T-helper 9 cell (primary cell): ENCODE data around the gene SCN7A.
"Not testable (repeated sequence)": the region's sequence is repeated elsewhere in the genome, so short reads cannot be mapped to it uniquely, and the experiment has no call there.

Experiments
- DNase-seq: peaks from one replicate; pipeline ENCODE4 v3.0.0-alpha.2; 2020

Gene SCN7A

GRCh38 chr2:166388481-166389070, 105.5 kb downstream of the SCN7A start:
- DNase-seq: no peak

DNA sequence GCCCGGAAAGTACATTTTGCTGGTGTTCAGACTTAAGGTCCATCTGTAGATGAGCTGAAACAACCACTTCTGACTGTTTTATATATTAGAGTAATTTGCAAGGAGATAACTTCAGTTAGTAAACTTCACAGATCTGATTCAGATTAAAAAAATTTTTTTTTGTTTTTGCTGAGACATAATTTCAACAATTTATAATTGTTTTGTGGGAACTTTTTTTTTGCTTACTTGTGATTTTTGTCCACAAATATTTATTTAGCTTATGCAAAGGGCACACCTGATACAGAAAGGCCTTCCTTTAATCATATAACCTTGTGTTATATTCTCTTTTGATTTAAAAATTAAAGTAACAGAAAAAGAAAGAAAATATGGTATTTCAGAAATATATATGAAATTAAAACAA, 108.7 kb downstream of the SCN7A start:
- DNase-seq: no peak

DNA sequence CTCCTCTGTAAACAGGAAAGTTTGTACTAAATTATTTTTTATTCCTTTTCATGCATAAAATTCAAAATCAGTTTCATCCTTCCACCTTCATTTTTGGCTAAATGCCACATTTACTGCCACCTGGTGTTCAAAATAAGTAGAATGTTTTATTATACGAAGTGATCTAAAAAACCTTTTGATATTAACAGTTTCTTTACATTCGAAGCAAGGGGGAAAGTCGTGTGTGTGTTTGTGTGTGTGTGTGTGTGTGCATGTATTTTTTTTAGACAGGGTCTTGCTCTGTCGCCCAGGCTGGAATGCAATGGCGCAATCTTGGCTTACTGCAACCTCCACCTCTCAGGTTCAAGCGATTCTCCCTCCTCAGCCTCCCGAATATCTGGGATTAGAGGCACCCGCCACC, 109.3 kb downstream of the SCN7A start:
- DNase-seq: no peak

DNA sequence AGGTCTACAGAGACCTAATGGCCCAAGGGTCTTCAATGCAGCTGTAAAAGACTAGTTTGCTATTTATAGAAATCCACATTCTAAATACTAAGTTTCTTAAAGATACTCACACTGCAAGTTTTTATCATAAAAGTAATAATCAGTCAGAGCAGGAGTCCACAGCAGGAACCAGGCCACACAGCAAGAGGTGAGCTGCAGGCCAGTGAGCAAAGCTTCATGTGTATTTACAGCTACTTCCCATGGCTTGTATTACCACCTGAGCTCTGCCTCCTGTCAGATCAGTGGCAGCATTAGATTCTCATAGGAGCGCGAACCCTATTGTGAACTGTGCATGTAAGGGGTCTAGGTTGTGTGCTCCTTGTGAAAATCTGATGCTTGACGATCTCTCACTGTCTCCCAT, 111.6 kb downstream of the SCN7A start:
- DNase-seq: no peak

DNA sequence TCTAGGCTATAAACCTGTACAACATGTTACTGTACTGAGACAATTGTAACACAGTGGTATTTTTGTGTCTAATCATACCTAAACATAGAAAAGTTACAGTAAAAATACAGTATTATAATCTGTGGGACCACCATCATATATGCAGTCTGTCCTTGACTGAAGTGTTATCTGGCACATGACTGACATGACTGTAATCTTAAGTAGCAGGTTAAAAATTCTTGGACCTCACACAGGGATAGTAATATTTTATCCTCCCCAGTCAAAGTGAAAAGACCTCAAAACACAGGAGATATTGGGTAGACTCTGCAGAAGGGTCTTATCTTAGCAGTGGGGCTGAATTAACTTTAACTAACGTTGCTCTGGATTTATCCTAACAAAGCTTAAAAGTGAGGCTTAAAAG, 113.4 kb downstream of the SCN7A start:
- no peak for DNase-seq

DNA sequence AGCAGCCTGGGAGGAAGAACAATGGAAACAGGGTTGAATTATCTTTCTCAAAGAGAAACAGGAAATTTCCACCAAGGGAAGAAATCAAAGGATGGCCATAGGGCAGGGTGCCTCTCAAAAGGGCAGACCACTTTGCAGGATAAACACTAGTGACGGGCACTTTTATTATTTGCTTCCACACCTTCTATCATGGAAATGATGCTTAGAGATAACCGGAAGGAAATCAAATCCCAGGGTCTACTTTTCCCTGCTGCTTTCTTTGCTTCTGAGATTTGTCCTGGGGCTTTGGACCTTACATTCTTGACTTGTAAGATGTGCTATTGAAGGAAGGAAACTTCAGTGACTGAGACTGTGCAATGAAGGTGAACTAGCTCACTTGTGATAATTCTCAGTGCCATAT, 117.2 kb downstream of the SCN7A start:
- DNase-seq: no peak

DNA sequence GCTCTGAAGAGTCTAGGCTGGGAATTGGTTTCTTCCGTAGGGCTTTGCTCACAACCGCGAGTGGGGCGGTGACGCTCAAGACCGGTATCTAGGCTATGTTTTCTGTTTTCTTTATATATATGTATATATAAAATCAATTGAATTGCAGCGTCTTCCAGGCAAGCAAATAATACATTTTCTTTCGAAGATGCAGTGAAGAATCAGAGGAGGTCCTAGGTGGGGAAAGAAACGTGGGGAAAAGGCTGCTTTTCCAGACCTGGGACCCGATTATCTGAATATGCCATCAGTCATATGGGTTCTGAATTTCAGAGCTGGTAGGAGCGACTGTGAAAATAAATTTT, 117.6 kb downstream of the SCN7A start:
- no peak for DNase-seq

GRCh38 chr2:166375736-166376487, 118.1 kb downstream of the SCN7A start, which contains the start of gene SCN9A:
SCN9A (minus strand) TSS chr2:166375944; CDS start chr2:166311756, 64,188 bp downstream.
- DNase-seq: no peak

GRCh38 chr2:166375195-166375735, 118.8 kb downstream of the SCN7A start:
- no peak for DNase-seq

- no peak for DNase-seq
These were observed 120.1 kb downstream of the SCN7A start for GRCh38 chr2:166373951-166374350.

- no peak for DNase-seq
These were observed 120.5 kb downstream of the SCN7A start for GRCh38 chr2:166373539-166373938.

- DNase-seq: no peak
These were observed 120.9 kb downstream of the SCN7A start for GRCh38 chr2:166373105-166373504.

DNA sequence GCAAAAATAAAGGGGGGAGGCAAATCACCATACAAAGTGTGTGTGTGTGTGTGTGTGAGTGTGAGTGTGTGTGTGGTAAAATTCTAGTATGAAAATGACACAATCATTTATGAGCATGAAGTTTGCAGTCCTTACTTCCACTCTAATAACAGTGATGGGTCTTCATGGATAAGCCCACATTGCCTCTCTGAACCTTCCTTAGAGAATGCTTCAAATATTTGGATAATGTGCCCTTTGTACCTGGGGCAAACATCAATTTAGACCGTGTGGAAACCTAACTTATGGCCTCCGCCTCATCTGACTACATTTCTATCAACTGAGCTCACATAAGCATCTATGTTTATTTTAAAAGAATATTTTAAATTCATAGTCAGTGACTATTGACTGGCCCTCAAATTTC, 122.0 kb downstream of the SCN7A start:
- DNase-seq: no peak

DNA sequence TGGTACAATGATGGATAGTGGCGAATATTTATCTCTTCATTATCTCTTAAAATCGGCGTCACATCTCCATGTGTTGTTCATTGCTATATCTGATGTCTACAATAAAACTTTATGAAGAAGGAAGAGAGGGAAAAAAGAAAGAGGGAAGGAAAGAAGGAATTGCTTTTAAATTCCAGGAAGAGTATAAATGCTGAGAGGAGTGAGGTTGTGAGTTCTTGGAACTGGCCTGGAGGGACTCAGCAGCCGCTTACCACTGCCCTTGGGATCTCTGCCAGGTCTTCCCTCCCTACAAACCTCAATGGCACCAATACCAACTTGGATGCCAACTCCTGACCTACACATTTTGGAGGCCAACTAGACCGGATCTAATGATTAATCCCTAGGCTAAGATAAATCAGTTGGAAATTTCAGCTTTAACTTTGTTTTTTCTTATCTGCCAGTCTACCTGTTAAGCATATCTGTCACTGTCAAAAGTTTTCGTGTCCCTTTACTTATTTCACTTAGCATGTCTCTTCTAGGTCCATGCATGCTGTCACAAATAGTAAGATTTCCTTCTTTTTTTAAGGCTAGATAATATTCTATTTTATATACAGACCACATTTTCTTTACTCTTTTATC, 128.1 kb downstream of the SCN7A start:
- DNase-seq: no peak

DNA sequence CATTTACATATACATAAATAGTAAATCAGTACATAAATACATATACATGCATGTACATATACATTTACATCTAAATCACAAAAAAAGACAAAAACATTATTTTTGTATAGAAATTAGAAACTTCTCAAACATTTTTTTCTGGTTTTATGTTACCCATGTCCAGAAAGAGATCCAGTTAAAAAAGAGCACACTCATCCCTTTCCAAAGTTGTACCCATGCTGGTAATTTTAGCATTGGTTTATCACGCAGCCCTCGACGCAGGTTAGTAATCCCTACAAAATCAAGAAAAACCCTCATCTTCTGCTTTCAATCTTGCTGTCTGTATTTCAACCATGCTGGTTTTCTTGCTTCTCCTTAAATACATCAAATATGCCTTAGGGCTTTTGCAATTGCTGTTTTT, 128.8 kb downstream of the SCN7A start:
- no peak for DNase-seq

DNA sequence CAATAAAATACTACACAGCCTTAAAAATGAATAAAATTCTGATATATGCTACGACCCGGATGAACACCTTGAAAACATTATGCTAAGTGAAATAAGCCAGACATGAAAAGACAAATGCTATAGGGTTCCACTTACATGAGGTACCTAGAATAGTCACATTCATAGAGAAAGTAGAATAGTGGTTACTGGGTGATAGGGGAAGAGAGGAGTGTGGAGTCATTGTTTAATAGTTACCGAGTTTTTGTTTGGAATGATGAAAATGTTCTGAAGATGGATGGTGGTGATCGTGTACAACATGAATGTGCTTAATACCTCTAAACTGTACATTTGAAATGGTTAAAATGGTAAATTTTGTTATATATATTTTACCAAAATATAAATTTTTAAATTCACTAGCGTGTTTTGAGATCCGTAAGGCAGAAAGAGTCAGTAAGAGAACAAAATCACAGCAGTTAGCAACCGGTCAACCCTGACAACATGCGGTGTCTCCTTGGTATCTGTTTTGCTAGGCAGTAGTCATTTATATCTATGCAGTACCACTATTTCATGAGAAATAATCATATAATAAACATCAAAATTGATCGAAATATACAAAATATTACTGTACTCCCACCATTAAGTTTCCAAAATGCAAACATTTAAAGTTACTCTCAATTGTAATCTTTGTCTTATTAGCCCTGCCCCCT, 129.4 kb downstream of the SCN7A start:
- DNase-seq: no peak

- no peak for DNase-seq
These were observed 132.5 kb downstream of the SCN7A start for GRCh38 chr2:166361351-166362153.

GRCh38 chr2:166360906-166361305, 133.1 kb downstream of the SCN7A start:
- DNase-seq: no peak

DNA sequence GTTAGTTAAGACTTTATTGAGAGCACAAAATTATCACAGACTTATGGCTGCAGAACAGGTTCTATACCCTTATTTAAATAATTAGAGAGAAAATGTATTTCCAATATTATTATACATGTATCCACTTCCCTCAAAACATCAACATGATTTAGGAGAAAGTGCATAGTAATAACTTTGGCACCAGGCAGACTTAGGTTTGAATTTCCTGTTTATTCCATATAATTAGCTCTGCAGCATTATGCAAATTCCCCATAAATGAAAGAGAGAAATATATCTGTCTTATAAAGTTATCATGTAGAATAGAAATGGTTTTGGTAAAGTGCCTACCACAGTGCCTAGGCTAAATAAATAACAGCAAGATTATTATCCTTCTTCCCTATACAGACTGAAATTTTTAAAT, 133.6 kb downstream of the SCN7A start:
- no peak for DNase-seq

DNA sequence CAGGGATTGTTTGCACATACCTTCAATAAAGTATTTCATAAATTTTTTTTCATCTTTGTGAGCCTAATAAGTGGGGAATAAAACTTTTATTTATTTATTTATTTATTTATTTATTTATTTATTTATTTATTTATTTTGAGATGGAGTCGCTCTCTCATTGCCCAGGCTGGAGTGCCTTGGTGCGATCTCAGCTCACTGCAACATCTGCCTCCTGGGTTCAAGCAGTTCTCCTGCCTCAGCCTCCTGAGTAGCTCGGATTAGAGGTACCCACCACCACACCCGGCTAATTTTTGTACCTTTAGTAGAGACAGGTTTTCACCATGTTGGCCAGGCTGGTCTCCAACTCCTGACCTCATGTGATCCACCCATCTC, 136.1 kb downstream of the SCN7A start:
- DNase-seq: not testable (repeated sequence)

- DNase-seq: no peak
These were observed 136.7 kb downstream of the SCN7A start for GRCh38 chr2:166357068-166357949.
